DMS 273 treated with DMSO at 0.1 percent for 48 hours (cell line): Measurements from ENCODE around the gene DDX24.

Experiments
- DNase-seq: peaks from one replicate; lab custom pipeline; 2025; lab: John Stamatoyannopoulos, UW

The DDX24 gene

GRCh38 chr14:94048691-94049624 is 32.0 kb downstream of the DDX24 start:
- no peak for DNase-seq

- no peak for DNase-seq
These were observed 33.4 kb downstream of the DDX24 start for GRCh38 chr14:94047581-94047980.

GRCh38 chr14:94046696-94047250 is 34.2 kb downstream of the DDX24 start:
- DNase-seq = no peak

GRCh38 chr14:94045563-94046345 is 35.2 kb downstream of the DDX24 start:
- no peak for DNase-seq

GRCh38 chr14:94045101-94045500 is 35.9 kb downstream of the DDX24 start:
- no peak for DNase-seq

GRCh38 chr14:94044476-94045091 is 36.4 kb downstream of the DDX24 start:
- no peak for DNase-seq

GRCh38 chr14:94043756-94044475 is 37.1 kb downstream of the DDX24 start:
- DNase-seq = no peak

- DNase-seq = no peak
These were observed 37.8 kb downstream of the DDX24 start for GRCh38 chr14:94043111-94043755.

- no peak for DNase-seq
These were observed 38.4 kb downstream of the DDX24 start for GRCh38 chr14:94042433-94043091.

- no peak for DNase-seq
These were observed 39.3 kb downstream of the DDX24 start for GRCh38 chr14:94041551-94042346.

GRCh38 chr14:94040796-94041195 is 40.2 kb downstream of the DDX24 start:
- DNase-seq = no peak

- no peak for DNase-seq
These were observed 40.8 kb downstream of the DDX24 start for GRCh38 chr14:94040247-94040646.

- no peak for DNase-seq
These were observed 41.9 kb downstream of the DDX24 start for GRCh38 chr14:94038921-94039629.

GRCh38 chr14:94038510-94038909 is 42.5 kb downstream of the DDX24 start:
- no peak for DNase-seq

GRCh38 chr14:94037954-94038353 is 43.0 kb downstream of the DDX24 start:
- no peak for DNase-seq

GRCh38 chr14:94036313-94037167 is 44.5 kb downstream of the DDX24 start:
- peak; percentile 3 for DNase-seq

GRCh38 chr14:94034886-94035285 is 46.1 kb downstream of the DDX24 start:
- DNase-seq = no peak

- no peak for DNase-seq
These were observed 49.1 kb downstream of the DDX24 start for GRCh38 chr14:94031883-94032279.
